Epithelial cell of proximal tubule (primary cell): ENCODE data around the gene PSME3IP1. TPM values are rescaled to one million over a fixed set of nuclear protein-coding genes. Genes with fewer than 3 reads are reported as not detected.

Experiments used
- DNase-seq: peaks from one replicate; pipeline ENCODE4 v3.0.0-alpha.2; 2011; ENCODE audit warnings: low read depth
- H3K4me3 ChIP-seq: 2 replicates; pipeline ENCODE4 v1.5.1; 2011; ENCODE audit warnings: low read depth, mild to moderate bottlenecking, low read length
- CTCF ChIP-seq: conservative IDR thresholded peaks from 2 replicates; pipeline ENCODE4 v1.5.1; 2012; ENCODE audit warnings: low read depth, mild to moderate bottlenecking, low read length
- total RNA-seq: library from RNA; depleted of rRNA; stranded (reverse); fragments of >200 nt; gene quantifications from 2 replicates; pipeline ENCODE4 v1.2.3, GENCODE V29; 2015

PSME3IP1 gene
- total RNA-seq, 1 donor from 2014 or later, result 105 TPM

GRCh38 chr16:57167538-57167937, 18.3 kb downstream of the PSME3IP1 start:
- no peak for TF ChIP-seq CTCF
- H3K4me3 ChIP-seq, result no peak overlapping the region

GRCh38 chr16:57166951-57167350, 18.9 kb downstream of the PSME3IP1 start:
- TF ChIP-seq CTCF, result no peak
- H3K4me3 ChIP-seq, result no peak overlapping the region
- DNase-seq, result no peak

More at GRCh38 chr16:57167538-57167937, 18.3 kb downstream of the PSME3IP1 start:
- no peak for DNase-seq

- H3K4me3 ChIP-seq, result no peak overlapping the region
- no peak for DNase-seq
- no peak for TF ChIP-seq CTCF
Observed at GRCh38 chr16:57166451-57166850, 19.4 kb downstream of the PSME3IP1 start.

- H3K4me3 ChIP-seq, result no peak overlapping the region
- DNase-seq, result no peak
- TF ChIP-seq CTCF, result no peak
Observed at GRCh38 chr16:57165938-57166337, 19.9 kb downstream of the PSME3IP1 start.

- H3K4me3 ChIP-seq, result no peak overlapping the region
- no peak for DNase-seq
- TF ChIP-seq CTCF, result no peak
Observed at GRCh38 chr16:57165483-57165882, 20.4 kb downstream of the PSME3IP1 start.

- DNase-seq, result no peak
- TF ChIP-seq CTCF, result no peak
- H3K4me3 ChIP-seq, result no peak overlapping the region
Observed at GRCh38 chr16:57163842-57164241, 22.0 kb downstream of the PSME3IP1 start.

GRCh38 chr16:57159447-57159846, 26.4 kb downstream of the PSME3IP1 start:
- no peak for DNase-seq
- H3K4me3 ChIP-seq, result no peak overlapping the region
- TF ChIP-seq CTCF, result no peak
